ENCODE measurements around the gene NOLC1.

The NOLC1 gene

DNA sequence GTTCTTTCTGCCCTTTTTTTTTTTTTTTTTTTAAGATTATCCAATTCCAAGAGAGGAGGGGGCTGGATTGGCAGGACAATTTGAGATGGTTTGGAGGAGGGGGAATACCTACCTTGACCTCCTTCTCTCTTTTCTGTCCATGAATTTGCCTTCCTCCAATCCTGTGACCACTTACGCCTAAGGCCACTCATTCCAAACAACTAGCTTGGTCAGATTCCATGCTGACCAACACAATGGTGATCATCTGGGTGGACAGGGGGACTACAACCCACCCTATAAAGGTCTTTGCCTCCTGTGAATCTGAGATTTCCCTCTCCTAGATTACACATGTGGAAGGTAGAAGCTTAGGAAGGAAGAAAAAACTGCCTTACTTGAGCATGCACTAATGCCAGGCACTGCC is 29.7 kb upstream of the NOLC1 start:
- no peak for DNase-seq

GRCh38 chr10:102123223-102123622 is 29.0 kb upstream of the NOLC1 start:
- DNase-seq, result no peak

GRCh38 chr10:102131286-102132170 is 20.7 kb upstream of the NOLC1 start:
- no peak for DNase-seq

DNA sequence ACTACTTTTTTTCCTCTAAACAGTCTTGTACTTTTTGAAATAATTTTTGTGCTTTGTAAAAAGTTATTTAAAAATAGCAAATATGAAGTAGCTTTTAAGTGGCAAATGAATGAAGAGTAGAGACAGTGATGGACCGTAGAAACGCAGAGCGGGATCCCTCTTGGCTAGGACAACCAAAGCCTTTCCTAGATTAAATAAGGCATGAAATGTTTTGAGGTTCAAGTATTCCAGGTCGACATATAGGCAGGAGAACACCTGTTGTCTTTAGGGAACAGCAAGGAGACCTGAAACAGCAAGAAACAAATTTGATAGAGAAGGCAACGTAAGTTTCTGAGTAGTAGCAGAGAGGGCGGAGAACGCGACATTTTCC is 20.0 kb upstream of the NOLC1 start:
- no peak for DNase-seq

GRCh38 chr10:102132563-102133372 is 19.4 kb upstream of the NOLC1 start, which contains the start of gene PPRC1:
TSS of gene PPRC1 (plus strand) at chr10:102133040. CDS start at chr10:102133069, 29 bp downstream.
- peak; percentile 99 for DNase-seq

- DNase-seq, result peak; percentile 73
These were observed 18.6 kb upstream of the NOLC1 start for GRCh38 chr10:102133373-102134195.

DNA sequence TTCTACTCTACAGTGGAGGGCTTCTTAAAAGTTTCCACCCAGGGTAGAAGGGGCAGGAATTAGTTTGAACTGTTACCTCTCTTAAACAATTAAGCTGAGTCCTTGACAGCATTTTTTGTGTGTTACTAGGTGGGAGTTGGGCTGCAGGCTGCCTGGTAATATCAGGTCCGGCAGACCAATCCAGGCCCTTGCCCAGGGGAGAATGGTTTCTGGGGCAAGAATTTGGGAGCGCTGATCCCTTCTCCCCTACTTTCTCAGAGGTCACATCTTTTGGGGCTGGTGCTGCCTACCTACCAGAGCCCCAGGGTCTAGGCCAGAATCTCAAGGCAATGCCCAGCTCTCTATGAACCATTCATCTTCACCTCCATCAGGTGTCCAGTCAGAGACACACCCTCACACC is 17.8 kb upstream of the NOLC1 start:
- no peak for DNase-seq

DNA sequence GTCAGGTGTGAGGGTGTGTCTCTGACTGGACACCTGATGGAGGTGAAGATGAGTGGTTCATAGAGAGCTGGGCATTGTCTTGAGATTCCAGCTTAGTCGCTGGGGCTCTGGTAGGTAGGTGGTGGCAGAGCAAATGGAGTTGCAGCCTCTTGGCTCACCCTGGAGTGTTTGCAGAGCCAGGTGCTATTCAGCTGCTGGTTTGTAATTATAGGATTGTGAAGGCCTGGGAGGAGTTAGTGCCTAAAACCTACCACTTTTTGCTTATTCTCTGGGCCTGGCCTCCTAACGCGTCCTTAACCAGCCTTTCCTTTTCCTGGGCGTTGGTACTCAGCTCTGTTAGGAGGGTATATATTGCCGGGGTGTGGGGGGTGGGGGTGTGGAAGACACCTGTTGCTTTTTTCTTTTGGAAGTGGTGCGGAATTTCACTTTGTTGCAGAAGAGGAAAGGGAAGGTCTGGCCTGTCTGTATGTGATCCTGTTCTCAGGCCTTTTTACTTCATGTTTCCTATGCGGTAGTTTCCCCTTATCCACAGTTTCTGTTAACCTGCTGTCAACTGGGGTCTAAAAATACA is 16.1 kb upstream of the NOLC1 start:
- no peak for DNase-seq

DNA sequence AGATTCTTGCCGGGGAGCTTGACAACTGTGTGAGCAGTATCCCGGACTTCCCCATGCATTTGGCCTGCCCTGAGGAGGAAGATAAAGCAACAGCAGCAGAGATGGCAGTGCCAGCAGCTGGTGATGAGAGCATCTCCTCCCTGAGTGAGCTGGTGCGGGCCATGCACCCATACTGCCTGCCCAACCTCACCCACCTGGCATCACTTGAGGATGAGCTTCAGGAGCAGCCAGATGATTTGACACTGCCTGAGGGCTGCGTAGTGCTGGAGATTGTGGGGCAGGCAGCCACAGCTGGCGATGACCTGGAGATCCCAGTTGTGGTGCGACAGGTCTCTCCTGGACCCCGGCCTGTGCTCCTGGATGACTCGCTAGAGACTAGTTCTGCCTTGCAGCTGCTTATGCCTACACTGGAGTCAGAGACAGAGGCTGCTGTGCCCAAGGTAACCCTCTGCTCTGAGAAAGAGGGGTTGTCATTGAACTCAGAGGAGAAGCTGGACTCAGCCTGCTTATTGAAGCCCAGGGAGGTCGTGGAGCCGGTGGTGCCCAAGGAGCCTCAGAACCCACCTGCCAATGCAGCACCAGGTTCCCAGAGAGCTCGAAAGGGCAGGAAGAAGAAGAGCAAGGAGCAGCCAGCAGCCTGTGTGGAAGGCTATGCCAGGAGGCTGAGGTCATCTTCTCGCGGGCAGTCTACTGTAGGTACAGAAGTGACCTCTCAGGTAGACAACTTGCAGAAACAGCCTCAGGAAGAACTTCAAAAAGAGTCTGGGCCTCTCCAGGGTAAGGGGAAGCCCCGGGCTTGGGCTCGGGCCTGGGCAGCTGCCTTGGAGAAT is 12.7 kb upstream of the NOLC1 start:
- DNase-seq, result no peak

GRCh38 chr10:102140218-102140617 is 12.0 kb upstream of the NOLC1 start:
- no peak for DNase-seq

DNA sequence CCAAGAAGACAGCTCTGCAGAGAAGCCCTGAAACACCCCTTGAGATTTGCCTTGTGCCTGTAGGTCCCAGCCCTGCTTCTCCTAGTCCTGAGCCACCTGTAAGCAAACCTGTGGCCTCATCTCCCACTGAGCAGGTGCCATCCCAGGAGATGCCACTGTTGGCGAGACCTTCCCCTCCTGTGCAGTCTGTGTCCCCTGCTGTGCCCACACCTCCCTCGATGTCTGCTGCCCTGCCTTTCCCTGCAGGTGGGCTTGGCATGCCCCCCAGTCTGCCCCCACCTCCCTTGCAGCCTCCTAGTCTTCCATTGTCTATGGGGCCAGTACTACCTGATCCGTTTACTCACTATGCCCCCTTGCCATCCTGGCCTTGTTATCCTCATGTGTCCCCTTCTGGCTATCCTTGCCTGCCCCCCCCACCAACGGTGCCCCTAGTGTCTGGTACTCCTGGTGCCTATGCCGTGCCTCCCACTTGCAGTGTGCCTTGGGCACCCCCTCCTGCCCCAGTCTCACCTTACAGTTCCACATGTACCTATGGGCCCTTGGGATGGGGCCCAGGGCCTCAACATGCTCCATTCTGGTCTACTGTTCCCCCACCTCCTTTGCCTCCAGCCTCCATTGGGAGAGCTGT is 11.2 kb upstream of the NOLC1 start:
- DNase-seq, result no peak

- no peak for DNase-seq
These were observed 10.5 kb upstream of the NOLC1 start for GRCh38 chr10:102141583-102142107.

DNA sequence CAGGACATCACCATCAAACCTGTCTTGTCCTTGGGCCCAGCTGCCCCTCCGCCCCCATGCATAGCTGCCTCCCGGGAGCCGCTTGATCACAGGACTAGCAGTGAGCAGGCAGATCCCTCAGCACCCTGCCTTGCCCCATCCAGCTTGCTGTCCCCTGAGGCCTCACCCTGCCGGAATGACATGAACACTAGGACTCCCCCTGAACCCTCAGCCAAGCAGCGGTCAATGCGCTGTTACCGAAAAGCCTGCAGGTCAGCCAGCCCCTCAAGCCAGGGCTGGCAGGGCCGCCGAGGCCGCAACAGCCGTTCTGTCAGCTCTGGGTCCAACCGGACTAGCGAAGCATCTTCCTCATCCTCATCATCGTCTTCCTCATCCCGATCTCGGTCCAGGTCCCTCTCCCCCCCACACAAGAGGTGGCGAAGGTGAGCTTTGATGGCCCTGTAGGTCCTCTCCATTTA is 5.2 kb upstream of the NOLC1 start:
- no peak for DNase-seq

DNA sequence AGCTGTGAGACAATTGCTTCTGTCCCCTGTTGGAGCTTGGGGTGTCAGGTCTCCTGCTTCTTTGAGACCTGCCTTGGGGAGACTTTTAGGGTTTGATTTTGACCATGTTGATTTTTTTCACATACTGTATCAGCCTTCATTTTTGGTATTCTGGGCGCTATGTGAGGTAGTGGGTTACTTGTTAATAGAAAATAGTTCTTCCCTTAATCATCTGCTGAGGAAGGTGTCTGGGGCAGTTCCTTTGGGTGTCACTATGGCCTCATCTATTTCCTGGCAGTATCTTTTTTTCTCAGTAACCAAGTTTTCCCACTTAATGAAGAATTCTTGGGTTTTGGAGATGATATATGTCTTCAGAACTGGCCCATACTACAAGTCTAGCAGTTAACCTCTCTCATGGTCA is 4.6 kb upstream of the NOLC1 start:
- DNase-seq, result no peak

GRCh38 chr10:102148275-102148674 is 3.9 kb upstream of the NOLC1 start:
- DNase-seq, result no peak

- no peak for DNase-seq
These were observed 1.0 kb upstream of the NOLC1 start for GRCh38 chr10:102150970-102151773.

GRCh38 chr10:102152545-102152890 is 329 bp downstream of the NOLC1 start:
- peak; percentile 60 for DNase-seq

DNA sequence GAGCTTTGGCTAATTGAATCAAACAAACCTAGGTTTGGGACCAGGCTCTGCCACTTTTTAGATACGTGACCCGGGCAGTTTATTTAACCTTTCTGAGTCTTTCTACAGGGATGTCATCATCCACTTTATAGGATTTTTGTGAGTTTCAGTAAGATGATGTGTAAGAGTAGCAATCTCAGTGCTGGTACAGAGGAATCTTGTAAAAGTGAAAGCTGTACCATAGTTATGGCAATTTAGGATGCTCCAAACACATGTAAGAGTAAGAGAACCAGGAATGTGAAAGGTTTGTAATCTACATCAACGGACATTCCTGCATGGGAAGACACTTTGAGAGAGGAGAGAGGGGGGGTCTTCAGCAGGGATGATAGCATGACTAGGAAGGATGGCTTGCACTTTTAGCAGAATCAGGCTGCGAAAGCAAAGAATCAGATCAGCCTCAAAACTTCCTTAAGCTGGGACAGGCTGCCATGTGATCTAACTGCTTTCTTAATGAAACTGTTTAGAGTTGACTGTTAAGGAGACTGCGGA is 968 bp downstream of the NOLC1 start:
- DNase-seq, result no peak

- DNase-seq, result no peak
These were observed 2.4 kb downstream of the NOLC1 start for GRCh38 chr10:102154466-102155116.
